Measurements from ENCODE around the gene BCAP29. TPM values are rescaled to one million over a fixed set of nuclear protein-coding genes. Genes with fewer than 3 reads are reported as not detected.

BCAP29 gene
- total and polyA plus RNA-seq, 9 of the 15 experiments (the other 6 are each of a cell fraction or from before 2014, with no cell fraction given): 63.4 to 137 (median 79.7) TPM

GRCh38 chr7:107563775-107564552, 16.1 kb upstream of the BCAP29 start, which contains the start of the genes COG5 and DUS4L (continued):
- no peak for TF ChIP-seq PRPF4 (IDR thresholded peaks at IDR 0.05; ENCODE audit: insufficient read depth, low read depth, low read length, poor library complexity, severe bottlenecking)
- TF ChIP-seq HES1 (IDR thresholded peaks at IDR 0.05; ENCODE audit: low read depth): no peak
- TF ChIP-seq ZNF23 (CRISPR knock-in tag; IDR thresholded peaks at IDR 0.05): no peak
- TF ChIP-seq NCOA2 (IDR thresholded peaks at IDR 0.05; ENCODE audit: partially characterized antibody in 2 of 2): no peak
- no peak for TF ChIP-seq ELF2 (CRISPR knock-in tag; IDR thresholded peaks at IDR 0.05)
- no peak for TF ChIP-seq ZNF695 (CRISPR knock-in tag; IDR thresholded peaks at IDR 0.05)
- TF ChIP-seq HNRNPL (IDR thresholded peaks at IDR 0.05; ENCODE audit: low read depth, low read length): peak; percentile 94
- no peak for TF ChIP-seq PHTF2 (CRISPR knock-in tag; IDR thresholded peaks at IDR 0.05)
- TF ChIP-seq DPF2 (IDR thresholded peaks at IDR 0.05): no peak
- TF ChIP-seq RBM39 (optimal IDR thresholded peaks at IDR 0.05; ENCODE audit: low read depth, low read length): no peak
- peak; percentile 93; the same call in 1 of the 2 replicates for TF ChIP-seq EP400 (IDR thresholded peaks at IDR 0.05)
- TF ChIP-seq ZFP1 (CRISPR knock-in tag; IDR thresholded peaks at IDR 0.05): no peak
- peak; percentile 92 for TF ChIP-seq SUPT5H (IDR thresholded peaks at IDR 0.05)
- peak; percentile 69; the same call in 1 of the 2 replicates for TF ChIP-seq GATAD2A (IDR thresholded peaks at IDR 0.05)
- no peak for TF ChIP-seq ETS2 (tag; IDR thresholded peaks at IDR 0.05; ENCODE audit: borderline replicate concordance, poor library complexity, severe bottlenecking)
- no peak for TF ChIP-seq PCBP2 (IDR thresholded peaks at IDR 0.05; ENCODE audit: low read depth, low read length, poor library complexity, severe bottlenecking)
- no peak for TF ChIP-seq FOXM1 (IDR thresholded peaks at IDR 0.05; ENCODE audit: low read depth)
- TF ChIP-seq FOXM1 (CRISPR knock-in tag; IDR thresholded peaks at IDR 0.05; ENCODE audit: low read depth): 0 out of 2 replicates have a peak, but pooled peaks have one; percentile 10
- peak; percentile 98 for TF ChIP-seq CREB1 (IDR thresholded peaks at IDR 0.05)
- peak; percentile 99 for TF ChIP-seq CREB1 (CRISPR knock-in tag; IDR thresholded peaks at IDR 0.05)
- no peak for TF ChIP-seq IRF9 (tag; IDR thresholded peaks at IDR 0.05)
- peak; percentile 47 for TF ChIP-seq HNRNPLL (IDR thresholded peaks at IDR 0.05; ENCODE audit: low read depth, low read length, poor library complexity, severe bottlenecking)
- TF ChIP-seq C11orf30 (IDR thresholded peaks at IDR 0.05; ENCODE audit: low read depth): peak; percentile 97
- TF ChIP-seq KHSRP (IDR thresholded peaks at IDR 0.05): peak; percentile 76
- peak; percentile 99 for TF ChIP-seq ZFX (CRISPR knock-in tag; IDR thresholded peaks at IDR 0.05)
- TF ChIP-seq SAFB (IDR thresholded peaks at IDR 0.05; ENCODE audit: borderline replicate concordance, low read depth, low read length): no peak
- no peak for TF ChIP-seq HMBOX1 (IDR thresholded peaks at IDR 0.05)
- no peak for TF ChIP-seq ZNF354B (CRISPR knock-in tag; IDR thresholded peaks at IDR 0.05)
- TF ChIP-seq ZNF174 (CRISPR knock-in tag; IDR thresholded peaks at IDR 0.05): no peak
